ENCODE measurements around the gene INCA1.

INCA1 gene

GRCh38 chr17:4998027-4998731, 857 bp upstream of the INCA1 start:
- peak; percentile 79 for DNase-seq (ENCODE audit: low spot score)
- Histone ChIP-seq H3K27ac (peak overlapping the region; percentile 90 to 95), H3K4me3 (peak overlapping the region; percentile 99)
- TF ChIP-seq CTCF (IDR thresholded peaks at IDR 0.05), result no peak

GRCh38 chr17:4994081-4994595, 3.2 kb downstream of the INCA1 start:
- TF ChIP-seq CTCF (IDR thresholded peaks at IDR 0.05), result no peak
- Histone ChIP-seq H3K27ac (no peak overlapping the region), H3K4me3 (no peak overlapping the region)
- DNase-seq (ENCODE audit: low spot score), result no peak

GRCh38 chr17:4987767-4988567, 9.4 kb downstream of the INCA1 start:
- H3K27ac ChIP-seq, result peak overlapping the region; percentile 86 to 98
- peak overlapping the region; percentile 99 for H3K4me3 ChIP-seq
- peak; percentile 75 for DNase-seq (ENCODE audit: low spot score)
- TF ChIP-seq CTCF (IDR thresholded peaks at IDR 0.05), result no peak

GRCh38 chr17:4986951-4987766, 10.2 kb downstream of the INCA1 start, which contains the start of gene CAMTA2:
Gene CAMTA2, minus strand, starts transcription at chr17:4987675. Its CDS starts 1,453 bp downstream, at chr17:4986222.
- TF ChIP-seq CTCF (IDR thresholded peaks at IDR 0.05), result peak; percentile 88
- H3K4me3 ChIP-seq, result peak within 1 kb of the TSS; percentile 99
- peak; percentile 94 for DNase-seq (ENCODE audit: low spot score)
- peak within 1 kb of the TSS; percentile 86 to 98 for H3K27ac ChIP-seq

GRCh38 chr17:4986403-4986802, 10.9 kb downstream of the INCA1 start:
- no peak for TF ChIP-seq CTCF (IDR thresholded peaks at IDR 0.05)
- DNase-seq (ENCODE audit: low spot score), result no peak
- Histone ChIP-seq H3K27ac (peak overlapping the region; percentile 86 to 98), H3K4me3 (peak overlapping the region; percentile 99)

- no peak for DNase-seq (ENCODE audit: low spot score)
- H3K4me3 ChIP-seq, result no peak overlapping the region
- no peak overlapping the region for H3K27ac ChIP-seq
- no peak for TF ChIP-seq CTCF (IDR thresholded peaks at IDR 0.05)
Measured at GRCh38 chr17:4982305-4982704, 15.0 kb downstream of the INCA1 start.
